H9 (cell line): ENCODE data around the gene DOCK10. TPM values are rescaled to one million over a fixed set of nuclear protein-coding genes. Genes with fewer than 3 reads are reported as not detected.

ENCODE experiments used
- DNase-seq: peaks from one replicate; pipeline ENCODE4 v3.0.0-alpha.2; 2017
- H2AFZ ChIP-seq: one replicate; pipeline ENCODE4 v1.6.1; 2013; ENCODE audit warnings: mild to moderate bottlenecking, low read length, control low read depth, moderate library complexity
- H2AK5ac ChIP-seq: 2 replicates; pipeline ENCODE4 v1.6.1; 2013; ENCODE audit warnings: low read length, control low read depth, mixed read lengths; ENCODE audit not compliant: insufficient read length
- H2BK120ac ChIP-seq: one replicate; pipeline ENCODE4 v1.6.1; 2013; ENCODE audit warnings: low read depth, mild to moderate bottlenecking, low read length, control low read depth, inconsistent platforms; ENCODE audit not compliant: poor library complexity, severe bottlenecking
- H2BK12ac ChIP-seq: 2 replicates; pipeline ENCODE4 v1.6.1; 2013; ENCODE audit warnings: low read length, control low read depth, mixed read lengths, low read depth; ENCODE audit not compliant: insufficient read length
- H2BK15ac ChIP-seq: 2 replicates; pipeline ENCODE4 v1.6.1; 2013; ENCODE audit warnings: low read depth, low read length, control low read depth
- H2BK20ac ChIP-seq: one replicate; pipeline ENCODE4 v1.6.1; 2013; ENCODE audit warnings: low read depth, mild to moderate bottlenecking, low read length, control low read depth, inconsistent platforms; ENCODE audit not compliant: poor library complexity, severe bottlenecking
- H2BK5ac ChIP-seq: 2 replicates; pipeline ENCODE4 v1.6.1; 2013; ENCODE audit warnings: low read length, control low read depth, mixed read lengths; ENCODE audit not compliant: insufficient read length
- H3K14ac ChIP-seq: 2 replicates; pipeline ENCODE4 v1.6.1; 2013; ENCODE audit warnings: low read length, control low read depth; ENCODE audit not compliant: insufficient read depth
- H3K18ac ChIP-seq: 2 replicates; pipeline ENCODE4 v1.6.1; 2013; ENCODE audit warnings: low read depth, mild to moderate bottlenecking, mixed read lengths, low read length, control low read depth; ENCODE audit not compliant: insufficient read length
- H3K23ac ChIP-seq: 2 replicates; pipeline ENCODE4 v1.6.1; 2013; ENCODE audit warnings: low read length, control low read depth, mixed read lengths, low read depth; ENCODE audit not compliant: insufficient read length
- H3K23me2 ChIP-seq: 2 replicates; pipeline ENCODE4 v1.6.1; 2013; ENCODE audit warnings: low read depth, mild to moderate bottlenecking, mixed read lengths, low read length, control low read depth; ENCODE audit not compliant: insufficient read length, poor library complexity, severe bottlenecking
- H3K27ac ChIP-seq: 2 replicates; pipeline ENCODE4 v1.5.1; 2013; ENCODE audit warnings: low read length, control low read depth, mixed read lengths, low read depth; ENCODE audit not compliant: insufficient read length
- H3K27me3 ChIP-seq: 2 replicates; pipeline ENCODE4 v1.6.1; 2013; ENCODE audit warnings: low read length, control low read depth, inconsistent platforms; ENCODE audit not compliant: insufficient read depth
- H3K4ac ChIP-seq: 2 replicates; pipeline ENCODE4 v1.6.1; 2013; ENCODE audit warnings: low read depth, mild to moderate bottlenecking, control low read depth, inconsistent platforms, low read length, moderate library complexity
- H3K4me1 ChIP-seq: 2 replicates; pipeline ENCODE4 v1.6.1; 2013; ENCODE audit warnings: low read length, control low read depth, inconsistent platforms; ENCODE audit not compliant: insufficient read depth
- H3K4me2 ChIP-seq: 2 replicates; pipeline ENCODE4 v1.6.1; 2013; ENCODE audit warnings: low read length, control low read depth, mixed read lengths; ENCODE audit not compliant: insufficient read length, insufficient read depth
- H3K56ac ChIP-seq: 2 replicates; pipeline ENCODE4 v1.6.1; 2013; ENCODE audit warnings: low read depth, mild to moderate bottlenecking, mixed read lengths, low read length, control low read depth; ENCODE audit not compliant: insufficient read length
- H3K79me1 ChIP-seq: 2 replicates; pipeline ENCODE4 v1.6.1; 2013; ENCODE audit warnings: low read depth, mild to moderate bottlenecking, moderate library complexity, low read length, control low read depth, inconsistent platforms; ENCODE audit not compliant: insufficient read depth, poor library complexity, severe bottlenecking
- H3K79me2 ChIP-seq: 2 replicates; pipeline ENCODE4 v1.6.1; 2013; ENCODE audit warnings: low read length, control low read depth, inconsistent platforms; ENCODE audit not compliant: insufficient read depth
- H3K9ac ChIP-seq: 2 replicates; pipeline ENCODE4 v1.6.1; 2013; ENCODE audit warnings: low read length, control low read depth, mixed read lengths; ENCODE audit not compliant: insufficient read length; ENCODE audit errors: extremely low read depth
- H3K9me3 ChIP-seq: one replicate; pipeline ENCODE4 v1.6.1; 2013; ENCODE audit warnings: low read depth, low read length, inconsistent platforms; ENCODE audit not compliant: control insufficient read depth
- H3T11ph ChIP-seq: one replicate; pipeline ENCODE4 v1.6.1; 2013; ENCODE audit warnings: mild to moderate bottlenecking, low read length, control low read depth, inconsistent platforms
- H4K20me1 ChIP-seq: one replicate; pipeline ENCODE4 v1.6.1; 2013; ENCODE audit not compliant: control insufficient read depth, insufficient read length, insufficient read depth
- H4K5ac ChIP-seq: 2 replicates; pipeline ENCODE4 v1.6.1; 2013; ENCODE audit warnings: low read depth, mild to moderate bottlenecking, mixed read lengths, low read length, control low read depth; ENCODE audit not compliant: insufficient read length
- H4K8ac ChIP-seq: replicated peaks from 2 replicates; pipeline ENCODE4 v1.6.1; 2013; ENCODE audit warnings: low read length, control low read depth, mixed read lengths, low read depth; ENCODE audit not compliant: insufficient read length
- H4K91ac ChIP-seq: 2 replicates; pipeline ENCODE4 v1.6.1; 2013; ENCODE audit warnings: low read depth, mild to moderate bottlenecking, moderate library complexity, mixed read lengths, low read length, control low read depth; ENCODE audit not compliant: insufficient read length
- H3K27ac Mint-ChIP-seq, 3 experiments: 2 replicates in 2 of 3; 3 replicates in 1 of 3; pipeline ENCODE4 v1.8.0; 2020 to 2021; ENCODE audit warnings: mixed read lengths in 3 of 3, mild to moderate bottlenecking in 1 of 3, moderate library complexity in 1 of 3
- H3K27me3 Mint-ChIP-seq: 2 replicates; pipeline ENCODE4 v1.8.0; 2021; ENCODE audit warnings: low read depth, mild to moderate bottlenecking, moderate library complexity, mixed read lengths
- H3K36me3 Mint-ChIP-seq, 3 experiments: 2 replicates in 2 of 3; 3 replicates in 1 of 3; pipeline ENCODE4 v1.8.0; 2020 to 2021; ENCODE audit warnings: low read depth in 3 of 3, mixed read lengths in 3 of 3; ENCODE audit not compliant: insufficient read depth in 1 of 3
- H3K4me1 Mint-ChIP-seq, 2 experiments: 2 replicates each; pipeline ENCODE4 v1.8.0; 2020; ENCODE audit warnings: mixed read lengths in 2 of 2
- H3K4me3 Mint-ChIP-seq, 2 experiments: 2 replicates in 1 of 2; 3 replicates in 1 of 2; pipeline ENCODE4 v1.8.0; 2020 to 2021; ENCODE audit warnings: mild to moderate bottlenecking in 2 of 2, mixed read lengths in 2 of 2, moderate library complexity in 1 of 2
- H3K9me3 Mint-ChIP-seq, 2 experiments: 2 replicates in 1 of 2; 3 replicates in 1 of 2; pipeline ENCODE4 v1.8.0; 2020; ENCODE audit warnings: mild to moderate bottlenecking in 2 of 2, mixed read lengths in 2 of 2, moderate library complexity in 1 of 2
- whole genome bisulfite sequencing: extraction: QIAGEN DNeasy Blood & Tissue Kit; methylation state at CpG from one replicate; pipeline ENCODE4 v1.1.7; 2013; ENCODE audit warnings: missing lambda C conversion rate, low lambda C conversion rate, mixed read lengths; ENCODE audit not compliant: insufficient read length; ENCODE audit errors: extremely low coverage; 5-methylcytosine and 5-hydroxymethylcytosine counted together
- total RNA-seq: library from RNA; stranded (reverse); gene quantifications from 2 replicates; pipeline ENCODE4 v1.2.1, GENCODE V29; 2021
- TF ChIP-seq, protein P1 (sequence below): fragments of 200-600 bp; sonication (generic); conservative IDR thresholded peaks from 3 replicates; pipeline ENCODE4 v1.8.0; 2021; ENCODE audit warnings: antibody characterized with exemption, mild to moderate bottlenecking

Gene DOCK10
- total RNA-seq, 1 experiment from 2014 or later, result 0.79 TPM

GRCh38 chr2:224875153-224875552, 167.1 kb downstream of the DOCK10 start:
- H3K79me2 ChIP-seq, result no peaks in the 10 kb centered on the region
- no peak overlapping the region for H3K18ac ChIP-seq
- H4K20me1 ChIP-seq, result no peaks in the 10 kb centered on the region
- H4K8ac ChIP-seq, result no peak overlapping the region
- H3K9me3 Mint-ChIP-seq, result no peaks in the 10 kb centered on the region
- H3K79me1 ChIP-seq, result no peaks in the 10 kb centered on the region
- no peak overlapping the region for H4K91ac ChIP-seq
- H3K27me3 ChIP-seq, result no peaks in the 10 kb centered on the region
- H3K23me2 ChIP-seq, result no peaks in the 10 kb centered on the region
- H3K14ac ChIP-seq, result no peak overlapping the region
- no peaks in the 10 kb centered on the region for H3K4me1 Mint-ChIP-seq
- H3K4me3 Mint-ChIP-seq, result no peak overlapping the region
- no peak overlapping the region for H3K27ac Mint-ChIP-seq
- H3T11ph ChIP-seq, result no peak overlapping the region
- H2AFZ ChIP-seq, result no peak overlapping the region
- no peak overlapping the region for H3K4ac ChIP-seq
- H3K4me1 ChIP-seq, result no peaks in the 10 kb centered on the region
- no peak overlapping the region for H3K9ac ChIP-seq
- no peak overlapping the region for H2BK5ac ChIP-seq
- H3K56ac ChIP-seq, result no peak overlapping the region
- H2BK15ac ChIP-seq, result no peak overlapping the region
- no peak for DNase-seq
- TF ChIP-seq, protein P1, sequence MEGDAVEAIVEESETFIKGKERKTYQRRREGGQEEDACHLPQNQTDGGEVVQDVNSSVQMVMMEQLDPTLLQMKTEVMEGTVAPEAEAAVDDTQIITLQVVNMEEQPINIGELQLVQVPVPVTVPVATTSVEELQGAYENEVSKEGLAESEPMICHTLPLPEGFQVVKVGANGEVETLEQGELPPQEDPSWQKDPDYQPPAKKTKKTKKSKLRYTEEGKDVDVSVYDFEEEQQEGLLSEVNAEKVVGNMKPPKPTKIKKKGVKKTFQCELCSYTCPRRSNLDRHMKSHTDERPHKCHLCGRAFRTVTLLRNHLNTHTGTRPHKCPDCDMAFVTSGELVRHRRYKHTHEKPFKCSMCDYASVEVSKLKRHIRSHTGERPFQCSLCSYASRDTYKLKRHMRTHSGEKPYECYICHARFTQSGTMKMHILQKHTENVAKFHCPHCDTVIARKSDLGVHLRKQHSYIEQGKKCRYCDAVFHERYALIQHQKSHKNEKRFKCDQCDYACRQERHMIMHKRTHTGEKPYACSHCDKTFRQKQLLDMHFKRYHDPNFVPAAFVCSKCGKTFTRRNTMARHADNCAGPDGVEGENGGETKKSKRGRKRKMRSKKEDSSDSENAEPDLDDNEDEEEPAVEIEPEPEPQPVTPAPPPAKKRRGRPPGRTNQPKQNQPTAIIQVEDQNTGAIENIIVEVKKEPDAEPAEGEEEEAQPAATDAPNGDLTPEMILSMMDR, result no peak
- no CpG with 5 or more reads among the region's 1 CpG for WGBS
- no peak overlapping the region for H2BK12ac ChIP-seq
- H2BK120ac ChIP-seq, result no peak overlapping the region
- no peak overlapping the region for H2AK5ac ChIP-seq
- H3K27me3 Mint-ChIP-seq, result no peaks in the 10 kb centered on the region; the same call in 1 of the 2 replicates
- H4K5ac ChIP-seq, result no peak overlapping the region
- no peak overlapping the region for H3K4me2 ChIP-seq
- H3K27ac ChIP-seq, result no peak overlapping the region
- no peak overlapping the region for H3K23ac ChIP-seq
- H2BK20ac ChIP-seq, result no peak overlapping the region
- no peaks in the 10 kb centered on the region for H3K9me3 ChIP-seq
- H3K36me3 Mint-ChIP-seq, result no peaks in the 10 kb centered on the region
